Psoas muscle (tissue), 8 donors: ENCODE data around the gene PRR20A. TPM values are rescaled to one million over a fixed set of nuclear protein-coding genes. Genes with fewer than 3 reads are reported as not detected.

Experiments used
- ATAC-seq, 4 donors: fragments of 200-7000 bp; cut with Tn5 transposase; one replicate each; pipeline ENCODE4 v1.9.1; 2020; ENCODE audit warnings: moderate library complexity in 3 of 4, mild to moderate bottlenecking in 2 of 4
- DNase-seq, 2 donors: peaks; one replicate each; pipeline ENCODE4 v3.0.0-alpha.2; 2020
- H3K27ac ChIP-seq: fragments of 200-600 bp; one replicate; pipeline ENCODE4 v1.8.0; 2022
- H3K27me3 ChIP-seq, 3 donors: fragments of 200-600 bp in 1 of 3; one replicate each; pipeline versions ENCODE4 v1.6.1 to v1.8.0; 2013 to 2022; ENCODE audit warnings: low read length in 2 of 3, mild to moderate bottlenecking in 2 of 3, moderate library complexity in 1 of 3; ENCODE audit not compliant: insufficient read depth in 3 of 3
- H3K36me3 ChIP-seq, 2 donors: fragments of 200-600 bp in 1 of 2; one replicate each; pipeline versions ENCODE4 v1.6.1 to v1.8.0; 2013 to 2022; ENCODE audit warnings: low read depth in 1 of 2, mild to moderate bottlenecking in 1 of 2, moderate library complexity in 1 of 2; ENCODE audit not compliant: insufficient read depth in 1 of 2
- H3K4me1 ChIP-seq: fragments of 200-600 bp; one replicate; pipeline ENCODE4 v1.8.0; 2022
- H3K4me3 ChIP-seq: fragments of 200-600 bp; one replicate; pipeline ENCODE4 v1.8.0; 2022; ENCODE audit warnings: mild to moderate bottlenecking
- H3K9me3 ChIP-seq: fragments of 200-600 bp; one replicate; pipeline ENCODE4 v1.8.0; 2022
- WGBS, 3 donors: extraction: QIAGEN DNeasy Blood & Tissue Kit; methylation state at CpG; one replicate each; pipeline versions ENCODE4 v1.1.6 to v1.1.7; 2013; 5-methylcytosine and 5-hydroxymethylcytosine counted together
- intact Hi-C, 2 donors: fragments of 100-400 bp; cut with DNase I; formaldehyde crosslinking; loops; one replicate each; pipeline versions ENCODE4 v1.11.0 to v1.14.2; 2022
- polyA plus RNA-seq, 3 donors: library from polyadenylated mRNA; stranded (reverse); fragments of 200-250 nt; gene quantifications; one replicate each; pipeline ENCODE4 v1.2.3, GENCODE V29; 2013
- total RNA-seq, 4 donors: library from RNA; stranded (reverse); fragmentation: NEBNext Ultra II Directional in 2 of 4; extraction: Animal tissue kit (Norgen Biotek cat#: 25700) in 2 of 4; gene quantifications; one replicate each; pipeline versions ENCODE4 v1.2.1 to v1.2.4, GENCODE V29; 2021 to 2023
- TF ChIP-seq, protein P1 (sequence below): fragments of 200-600 bp; IDR thresholded peaks from one replicate; pipeline ENCODE4 v1.8.0; 2022; ENCODE audit warnings: antibody characterized with exemption
- donor health status: healthy with polysubstance abuse.
- donor health status: DM: no; HTN: no; CAD: no; lungs with moderate emphysema.
- donor health status: Bipolar disorder and iron deficiency.
- donor health status: healthy.
- donor health status: DM: yes; HTN: yes; CAD: no.
- donor health status: DM: no; HTN: no; CAD: no.
- donor health status: DM: no; HTN: no; CAD: no.
- donor health status: DM: yes; HTN: yes; CAD: no.

PRR20A gene
- total and polyA plus RNA-seq, 7 donors, result not detected

DNA sequence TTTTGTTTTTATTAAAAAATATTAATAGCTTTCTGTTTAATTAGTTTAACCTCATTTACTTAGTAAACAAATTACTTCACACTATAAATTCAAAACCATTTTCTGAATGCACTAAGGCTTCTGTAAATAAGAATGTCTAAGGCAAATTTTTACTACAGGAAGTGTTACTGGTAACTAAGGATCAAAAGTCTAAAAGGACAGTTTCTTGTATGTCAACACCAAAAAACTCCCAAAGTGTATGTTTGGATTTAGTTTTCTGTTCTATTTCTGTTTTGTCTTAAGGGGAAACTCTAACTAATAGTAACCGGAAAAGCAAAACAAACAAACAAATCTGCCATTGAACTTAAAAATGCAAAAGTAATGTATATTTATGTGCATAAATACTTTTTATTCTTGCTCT, 50.9 kb downstream of the PRR20A start:
- Histone ChIP-seq H3K9me3 (no peaks in the 10 kb centered on the region), H3K4me3 (no peak overlapping the region), H3K36me3 (no peaks in the 10 kb centered on the region), H3K27me3 (no peaks in the 10 kb centered on the region), H3K4me1 (no peaks in the 10 kb centered on the region), H3K27ac (no peak overlapping the region)
- intact Hi-C loops, result no loop called here
- TF ChIP-seq, protein P1, sequence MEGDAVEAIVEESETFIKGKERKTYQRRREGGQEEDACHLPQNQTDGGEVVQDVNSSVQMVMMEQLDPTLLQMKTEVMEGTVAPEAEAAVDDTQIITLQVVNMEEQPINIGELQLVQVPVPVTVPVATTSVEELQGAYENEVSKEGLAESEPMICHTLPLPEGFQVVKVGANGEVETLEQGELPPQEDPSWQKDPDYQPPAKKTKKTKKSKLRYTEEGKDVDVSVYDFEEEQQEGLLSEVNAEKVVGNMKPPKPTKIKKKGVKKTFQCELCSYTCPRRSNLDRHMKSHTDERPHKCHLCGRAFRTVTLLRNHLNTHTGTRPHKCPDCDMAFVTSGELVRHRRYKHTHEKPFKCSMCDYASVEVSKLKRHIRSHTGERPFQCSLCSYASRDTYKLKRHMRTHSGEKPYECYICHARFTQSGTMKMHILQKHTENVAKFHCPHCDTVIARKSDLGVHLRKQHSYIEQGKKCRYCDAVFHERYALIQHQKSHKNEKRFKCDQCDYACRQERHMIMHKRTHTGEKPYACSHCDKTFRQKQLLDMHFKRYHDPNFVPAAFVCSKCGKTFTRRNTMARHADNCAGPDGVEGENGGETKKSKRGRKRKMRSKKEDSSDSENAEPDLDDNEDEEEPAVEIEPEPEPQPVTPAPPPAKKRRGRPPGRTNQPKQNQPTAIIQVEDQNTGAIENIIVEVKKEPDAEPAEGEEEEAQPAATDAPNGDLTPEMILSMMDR, result no peak
- 81 to 86% (median 86%) methylated on average over 1 of the region's 1 CpG for WGBS, 3 donors
- no peak for DNase-seq
- ATAC-seq, result no peak

Other genes starting within 250 kb of the PRR20A start
- not detected for gene PRR20B, start 6.6 kb downstream of the PRR20A start, total RNA-seq
- not detected for gene PRR20B, start 6.6 kb downstream of the PRR20A start, polyA plus RNA-seq
- gene PRR20C, start 13.1 kb downstream of the PRR20A start, total RNA-seq, result not detected
- gene PRR20C, start 13.1 kb downstream of the PRR20A start, polyA plus RNA-seq, result not detected
- not detected for gene PRR20D, start 19.7 kb downstream of the PRR20A start, total RNA-seq
- not detected for gene PRR20D, start 19.7 kb downstream of the PRR20A start, polyA plus RNA-seq
- not detected for gene PRR20E, start 26.3 kb downstream of the PRR20A start, total RNA-seq
- gene PRR20E, start 26.3 kb downstream of the PRR20A start, polyA plus RNA-seq, result not detected